Erythroblast (primary cell): ENCODE measurements around the gene TMEM51.

Source experiments
- GATA1 ChIP-seq: IDR thresholded peaks from 2 replicates; pipeline ENCODE4 v1.6.1; 2011; ENCODE audit warnings: low read depth, mild to moderate bottlenecking, control low read depth, low read length, moderate library complexity
- POLR2A ChIP-seq: IDR thresholded peaks from 2 replicates; pipeline ENCODE4 v1.6.1; 2011; ENCODE audit warnings: mild to moderate bottlenecking, low read length

DNA sequence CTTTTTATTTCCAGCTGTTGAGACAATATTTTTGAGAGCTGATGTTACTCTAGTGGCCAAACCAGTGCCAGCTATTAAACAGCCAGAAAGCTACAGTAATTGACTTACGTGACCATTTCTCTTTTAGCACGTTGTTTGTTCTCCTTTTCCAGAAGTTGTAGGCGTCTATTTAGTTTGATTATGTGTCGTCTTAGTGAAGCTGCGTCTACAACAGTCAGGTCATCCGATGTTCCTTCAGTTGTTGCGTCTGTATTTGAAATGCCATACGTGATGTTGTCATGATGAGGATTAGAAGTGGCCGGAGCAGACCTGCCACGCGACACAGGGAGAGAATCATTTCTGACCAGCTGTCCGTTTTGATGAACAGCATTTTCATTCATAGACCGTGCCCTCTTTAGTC is 38.2 kb downstream of the TMEM51 start:
- TF ChIP-seq POLR2A (no peak), GATA1 (no peak)
